Dermis microvascular lymphatic vessel endothelial cell (primary cell): ENCODE data around the gene KLHL42. TPM values are rescaled to one million over a fixed set of nuclear protein-coding genes. Genes with fewer than 3 reads are reported as not detected.

Source experiments
- DNase-seq, 2 donors: peaks; one replicate each; pipeline versions ENCODE4 v3.0.0 to v3.0.0-alpha.2; 2010; ENCODE audit warnings: low read depth in 2 of 2
- total RNA-seq: library from RNA; depleted of rRNA; stranded (reverse); fragments of >200 nt; gene quantifications from 2 replicates; pipeline ENCODE4 v1.2.1, GENCODE V29; 2014

KLHL42 gene
- total RNA-seq, 1 donor from 2014 or later: 14.6 TPM

GRCh38 chr12:27780612-27781408 lies 777 bp downstream of the KLHL42 start:
- DNase-seq: peak in 1 of 2 donors; percentile 58

- no peak for DNase-seq
Measured at GRCh38 chr12:27781680-27782079, 1.6 kb downstream of the KLHL42 start.

- no peak for DNase-seq
Measured at GRCh38 chr12:27782481-27782880, 2.4 kb downstream of the KLHL42 start.

GRCh38 chr12:27785882-27786570 lies 6.0 kb downstream of the KLHL42 start:
- peak in 1 of 2 donors; percentile 34 for DNase-seq

- DNase-seq: no peak
Measured at GRCh38 chr12:27787559-27787958, 7.5 kb downstream of the KLHL42 start.

- no peak for DNase-seq
Measured at GRCh38 chr12:27790179-27790578, 10.1 kb downstream of the KLHL42 start.

- no peak for DNase-seq
Measured at GRCh38 chr12:27794818-27795584, 15.0 kb downstream of the KLHL42 start.

- no peak for DNase-seq
Measured at GRCh38 chr12:27796128-27796527, 16.1 kb downstream of the KLHL42 start.

- no peak for DNase-seq
Measured at GRCh38 chr12:27797301-27798025, 17.4 kb downstream of the KLHL42 start.

- DNase-seq: no peak
Measured at GRCh38 chr12:27800819-27801218, 20.8 kb downstream of the KLHL42 start.

- DNase-seq: no peak
Measured at GRCh38 chr12:27801630-27802029, 21.6 kb downstream of the KLHL42 start.

- DNase-seq: no peak
Measured at GRCh38 chr12:27802511-27802910, 22.5 kb downstream of the KLHL42 start.

- no peak for DNase-seq
Measured at GRCh38 chr12:27802936-27803335, 22.9 kb downstream of the KLHL42 start.

GRCh38 chr12:27805238-27805637 lies 25.2 kb downstream of the KLHL42 start:
- peak in 1 of 2 donors; percentile 41 for DNase-seq

- DNase-seq: no peak
Measured at GRCh38 chr12:27806259-27806658, 26.2 kb downstream of the KLHL42 start.

GRCh38 chr12:27807063-27807703 lies 27.1 kb downstream of the KLHL42 start:
- no peak for DNase-seq

- no peak for DNase-seq
Measured at GRCh38 chr12:27808841-27809240, 28.8 kb downstream of the KLHL42 start.

GRCh38 chr12:27810756-27811155 lies 30.7 kb downstream of the KLHL42 start:
- no peak for DNase-seq

- no peak for DNase-seq
Measured at GRCh38 chr12:27812502-27812901, 32.5 kb downstream of the KLHL42 start.

GRCh38 chr12:27814411-27814810 lies 34.4 kb downstream of the KLHL42 start:
- DNase-seq: no peak
